ENCODE data around the gene CSDE1.

DNA sequence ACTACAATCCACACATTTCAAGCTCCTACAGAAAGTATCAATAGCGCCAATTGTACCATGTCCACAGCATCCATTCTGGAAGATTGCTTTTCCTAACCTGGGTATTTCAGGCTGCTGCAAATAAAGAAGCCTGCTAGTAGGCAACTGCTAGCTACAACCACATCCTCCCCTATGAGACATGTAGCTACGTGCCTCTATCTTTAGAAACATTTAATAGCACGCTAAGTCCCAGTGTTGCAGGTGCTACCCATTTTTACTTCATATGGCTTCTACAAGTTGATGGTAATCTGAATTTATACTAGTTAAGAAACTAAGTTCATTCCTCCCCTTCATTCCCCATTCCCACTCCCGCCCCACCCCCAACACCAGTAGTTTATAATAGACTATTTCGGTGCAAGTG lies 55.0 kb downstream of the CSDE1 start:
- TF ChIP-seq CTCF (conservative IDR thresholded peaks at IDR 0.05) (no peak), EZH2 (IDR thresholded peaks at IDR 0.05; ENCODE audit: low read depth) (no peak)

All from PC-9 (cell line).